CMK (cell line): ENCODE data around the gene PPM1J.
"Not testable (repeated sequence)": the region's sequence is repeated elsewhere in the genome, so short reads cannot be mapped to it uniquely, and the experiment has no call there.

ENCODE experiments used
- DNase-seq: peaks from one replicate; pipeline ENCODE4 v3.0.0-alpha.2; 2010; ENCODE audit warnings: low read depth

Gene PPM1J, protein sequence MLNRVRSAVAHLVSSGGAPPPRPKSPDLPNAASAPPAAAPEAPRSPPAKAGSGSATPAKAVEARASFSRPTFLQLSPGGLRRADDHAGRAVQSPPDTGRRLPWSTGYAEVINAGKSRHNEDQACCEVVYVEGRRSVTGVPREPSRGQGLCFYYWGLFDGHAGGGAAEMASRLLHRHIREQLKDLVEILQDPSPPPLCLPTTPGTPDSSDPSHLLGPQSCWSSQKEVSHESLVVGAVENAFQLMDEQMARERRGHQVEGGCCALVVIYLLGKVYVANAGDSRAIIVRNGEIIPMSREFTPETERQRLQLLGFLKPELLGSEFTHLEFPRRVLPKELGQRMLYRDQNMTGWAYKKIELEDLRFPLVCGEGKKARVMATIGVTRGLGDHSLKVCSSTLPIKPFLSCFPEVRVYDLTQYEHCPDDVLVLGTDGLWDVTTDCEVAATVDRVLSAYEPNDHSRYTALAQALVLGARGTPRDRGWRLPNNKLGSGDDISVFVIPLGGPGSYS

DNA sequence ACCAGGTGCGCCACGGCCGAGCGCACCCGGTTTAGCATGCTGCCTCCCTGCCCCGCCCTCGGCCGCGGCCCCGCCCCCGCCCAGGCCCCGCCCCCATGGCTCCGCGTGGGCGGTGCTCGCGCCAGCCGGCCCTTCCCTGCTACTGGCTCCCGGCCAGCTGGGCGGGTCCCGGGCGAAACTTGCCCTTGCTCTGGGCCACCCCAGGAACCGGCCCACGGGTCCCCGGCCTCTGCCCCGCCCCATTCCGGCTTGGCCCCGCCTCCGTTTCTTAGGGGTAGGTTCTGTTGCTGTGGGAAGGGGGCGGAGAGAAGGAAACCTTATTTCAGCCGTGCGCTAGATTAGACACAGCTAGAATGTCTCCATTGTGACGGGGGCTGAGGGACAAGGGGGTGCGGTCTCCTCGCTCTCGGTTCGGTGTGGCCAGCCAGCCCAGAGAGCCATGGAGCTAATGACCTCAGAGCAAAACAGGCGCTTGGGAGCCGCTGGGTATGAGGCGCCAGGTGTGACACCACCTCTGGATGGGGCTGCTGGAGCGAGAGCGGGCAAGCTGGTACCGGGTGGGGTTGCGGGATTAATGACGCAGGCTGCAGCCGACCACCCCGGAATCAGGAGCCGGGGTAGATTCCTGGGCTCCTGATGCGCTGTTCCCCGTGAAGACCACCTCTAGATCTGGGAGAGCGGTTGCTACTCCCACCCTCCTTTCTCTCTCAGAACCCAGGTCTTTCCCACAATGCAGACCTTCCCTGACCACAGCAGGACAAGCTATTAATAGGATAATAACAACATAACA lies at the start of gene PPM1J:
Gene PPM1J, minus strand, starts transcription at position 69 of the 790 bp plus-strand sequence. Its CDS starts 31 bp downstream, at position 38.
- peak; percentile 86 for DNase-seq

DNA sequence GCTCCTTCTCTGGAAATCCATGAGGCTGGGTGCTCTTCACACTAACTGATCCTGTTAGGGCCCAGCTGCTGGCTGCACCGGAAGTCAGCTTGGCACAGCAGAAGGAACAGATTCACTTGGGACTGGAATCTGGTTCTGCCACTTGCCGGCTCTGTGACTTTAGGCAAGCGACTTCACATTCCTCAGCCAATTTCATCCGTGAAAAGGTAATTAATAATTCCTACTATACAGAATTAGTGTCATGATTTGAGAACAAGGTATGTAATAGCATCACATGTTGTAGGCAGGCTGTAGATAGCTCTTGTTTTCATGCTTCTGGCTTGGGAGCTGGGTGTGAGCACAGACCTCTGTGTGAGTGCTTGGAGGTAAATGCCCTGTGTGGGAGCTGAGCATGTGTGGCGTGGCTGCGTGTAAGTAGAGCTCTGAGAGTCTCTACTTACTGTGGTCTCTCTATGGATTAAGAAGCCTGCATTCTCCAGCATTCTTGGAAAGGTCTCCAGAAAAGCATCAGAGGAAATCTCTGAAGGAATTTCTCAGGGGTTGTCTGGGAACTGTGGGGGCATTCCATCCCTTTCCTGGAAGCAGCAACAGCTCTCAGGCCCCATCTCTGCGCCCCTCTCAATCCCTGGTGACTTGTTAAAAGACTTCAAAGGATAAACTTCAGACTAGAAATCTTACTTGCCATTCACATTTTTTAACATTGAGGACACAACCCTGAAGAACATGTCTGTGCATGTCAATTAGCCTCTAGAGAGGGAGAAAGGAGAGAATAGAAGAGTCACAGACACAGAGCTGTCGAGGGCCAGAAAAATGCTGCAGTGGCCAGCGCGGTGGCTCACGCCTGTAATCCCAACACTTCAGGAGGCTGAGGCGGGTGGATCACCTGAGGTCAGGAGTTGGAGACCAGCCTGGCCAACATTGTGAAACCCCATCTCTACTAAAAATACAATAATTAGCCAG lies 47.7 kb upstream of the PPM1J start:
- DNase-seq = no peak

DNA sequence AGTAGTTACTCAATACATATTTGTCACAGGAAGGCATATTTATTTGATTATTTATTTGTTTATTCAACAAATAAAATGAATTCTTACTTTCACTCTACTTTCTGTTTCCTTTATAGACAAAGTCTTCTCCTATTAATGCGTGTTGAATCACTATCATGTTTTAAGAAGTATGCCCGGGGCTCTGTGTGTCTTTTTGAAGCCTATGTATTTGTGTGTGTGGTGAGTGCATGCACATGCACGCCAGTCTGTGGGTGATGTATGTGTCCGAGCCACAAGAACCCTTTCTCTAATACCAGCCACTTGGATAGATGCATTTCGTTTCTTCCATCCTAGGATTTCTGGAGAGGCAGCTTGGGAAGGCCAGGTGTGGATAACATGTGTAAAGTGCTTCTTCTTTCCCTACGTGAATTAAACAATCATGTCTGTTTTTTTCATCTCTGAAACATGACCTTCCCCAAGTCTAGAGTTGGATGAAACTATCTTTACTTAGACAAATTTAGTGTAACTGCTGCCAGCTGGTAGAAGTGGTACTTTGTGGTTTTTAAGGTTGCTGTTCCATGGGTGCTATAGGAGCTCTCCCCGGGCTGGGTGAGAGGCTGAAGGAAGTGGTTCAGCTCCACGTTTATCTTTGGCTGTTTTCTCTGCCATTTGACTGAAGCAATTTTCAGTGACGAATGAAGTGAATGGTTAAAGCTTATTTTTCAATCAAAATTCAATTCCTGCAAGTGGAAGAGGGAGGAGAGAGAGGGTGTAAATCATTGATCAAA lies 46.8 kb upstream of the PPM1J start:
- no peak for DNase-seq

DNA sequence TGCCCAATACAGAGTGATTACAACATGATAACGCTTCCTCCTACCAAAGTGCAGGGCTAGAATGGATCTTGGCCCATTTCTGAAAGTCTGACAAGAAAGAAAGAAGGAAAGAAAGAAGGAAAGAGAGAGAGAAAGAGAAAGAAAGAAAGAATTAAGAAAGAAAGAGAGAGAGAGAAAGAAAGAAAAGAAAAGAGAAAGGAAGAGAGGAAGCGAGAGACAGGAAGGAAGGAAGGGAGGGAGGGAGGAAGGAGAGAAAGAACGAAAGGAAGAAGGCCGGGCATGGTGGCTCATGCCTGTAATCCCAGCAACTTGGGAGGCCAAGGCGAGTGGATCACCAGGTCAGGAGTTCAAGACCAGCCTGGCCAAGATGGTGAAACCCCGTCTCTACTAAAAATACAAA lies 44.1 kb upstream of the PPM1J start:
- DNase-seq = no peak

DNA sequence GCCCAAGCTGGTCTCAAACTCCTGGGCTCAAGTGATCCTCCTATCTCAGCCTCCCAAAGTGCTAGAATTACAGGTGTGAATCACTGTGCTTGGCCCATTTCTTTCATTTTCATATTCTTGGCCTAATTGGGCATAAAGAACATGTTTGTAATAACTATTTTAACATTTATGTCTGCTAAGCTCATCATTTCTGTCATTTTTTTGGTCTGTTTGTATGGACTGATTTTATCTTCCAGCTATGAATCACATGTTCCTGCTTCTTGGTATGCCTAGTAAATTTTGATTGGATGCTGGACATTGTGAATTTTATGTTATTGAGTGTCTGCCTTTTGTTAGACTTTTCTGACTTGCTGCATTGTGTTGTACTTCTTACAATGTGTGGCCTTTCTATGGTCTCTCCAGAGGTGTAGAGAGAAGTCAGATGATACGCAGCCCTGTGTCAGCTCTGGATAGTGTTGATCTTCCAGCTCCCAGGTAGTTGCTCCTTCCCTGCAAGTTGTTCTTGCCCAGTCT lies 39.0 kb upstream of the PPM1J start:
- no peak for DNase-seq

DNA sequence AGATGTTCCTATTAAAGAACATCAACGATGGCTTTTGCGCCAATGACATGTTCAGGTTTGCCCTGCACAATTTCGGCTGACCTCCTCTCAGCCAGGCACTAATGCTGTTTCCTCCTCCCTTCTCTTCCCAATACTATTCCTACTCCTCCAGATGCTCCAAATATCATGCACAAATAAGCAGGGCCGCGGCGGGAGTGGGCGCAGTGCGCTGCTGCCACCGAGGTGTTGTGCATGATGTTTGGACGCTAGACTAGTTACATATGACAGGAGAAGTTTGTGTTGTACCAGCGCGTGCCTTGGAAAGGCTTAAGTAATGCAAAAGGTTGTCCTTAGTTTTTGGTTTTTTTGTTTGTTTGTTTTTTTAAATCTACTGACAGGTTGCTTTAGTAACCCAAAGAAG lies 33.3 kb upstream of the PPM1J start:
- DNase-seq = no peak

DNA sequence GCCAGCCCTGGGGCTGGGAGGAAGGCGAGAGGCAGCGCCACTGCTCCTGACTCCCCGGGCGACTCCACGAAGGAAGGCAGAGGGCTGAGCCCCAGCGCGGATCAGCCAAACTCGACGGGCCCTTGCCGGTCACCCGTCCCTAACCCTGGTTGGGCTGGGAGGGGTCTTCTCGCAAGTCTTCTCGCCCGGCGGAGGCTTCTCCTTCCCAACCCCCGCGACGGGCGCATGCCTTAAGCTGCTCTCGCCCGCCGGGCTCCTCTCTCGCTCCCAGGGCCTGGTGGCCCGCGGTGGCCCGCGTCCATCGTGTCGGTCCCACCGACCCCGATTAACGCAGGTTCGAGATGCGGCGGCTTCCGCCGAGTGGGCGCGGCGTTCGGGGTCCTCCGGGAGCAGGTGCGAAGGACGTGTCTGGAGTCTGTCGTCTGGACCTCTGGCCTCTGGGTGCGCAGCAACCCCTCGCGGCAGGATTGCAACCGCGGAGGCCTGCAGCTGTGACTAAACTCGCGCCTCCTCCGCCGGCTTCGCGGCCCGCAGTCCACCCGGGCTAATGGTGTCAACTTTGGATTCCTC lies 29.0 kb upstream of the PPM1J start:
- DNase-seq = no peak

DNA sequence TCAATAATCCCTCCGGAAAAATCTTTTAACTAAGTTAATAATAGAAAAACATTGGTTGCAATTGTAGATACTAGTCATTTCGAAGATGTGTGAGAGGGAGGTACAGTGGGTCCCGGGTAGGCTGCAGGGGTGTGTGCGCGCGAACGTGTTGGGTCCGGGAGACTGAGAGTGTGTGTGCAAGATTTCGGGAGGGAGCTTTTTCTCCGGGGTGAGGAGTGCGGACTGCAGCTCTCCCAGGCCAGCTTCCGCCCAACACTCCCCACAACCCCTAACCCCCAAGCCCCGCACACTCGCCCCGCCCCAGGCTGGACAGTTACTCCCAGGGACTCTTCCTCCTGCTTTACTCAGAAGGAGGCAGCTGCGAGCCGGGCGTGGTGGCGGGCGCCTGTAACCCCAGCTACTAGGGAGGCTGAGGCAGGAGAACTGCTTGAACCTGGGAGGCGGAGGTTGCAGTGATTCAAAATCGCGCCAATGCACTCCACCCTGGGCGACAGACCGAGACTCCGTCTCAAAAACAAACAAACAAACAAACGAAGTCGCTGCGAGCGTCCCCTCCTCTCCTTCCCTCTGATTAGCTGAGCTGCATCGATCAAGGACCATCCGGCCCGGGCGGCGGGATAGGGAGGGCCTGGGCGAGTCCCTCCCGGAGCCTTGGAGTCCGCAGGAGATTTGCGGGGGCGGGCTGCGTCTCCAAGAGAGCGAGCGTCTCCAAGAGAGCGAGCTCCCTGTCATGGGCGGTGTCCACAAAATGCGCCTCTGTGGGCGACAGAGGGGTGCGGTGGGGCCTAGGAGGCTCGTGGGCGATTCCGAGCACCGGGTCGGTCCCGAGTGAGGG lies 28.3 kb upstream of the PPM1J start:
- DNase-seq = no peak

DNA sequence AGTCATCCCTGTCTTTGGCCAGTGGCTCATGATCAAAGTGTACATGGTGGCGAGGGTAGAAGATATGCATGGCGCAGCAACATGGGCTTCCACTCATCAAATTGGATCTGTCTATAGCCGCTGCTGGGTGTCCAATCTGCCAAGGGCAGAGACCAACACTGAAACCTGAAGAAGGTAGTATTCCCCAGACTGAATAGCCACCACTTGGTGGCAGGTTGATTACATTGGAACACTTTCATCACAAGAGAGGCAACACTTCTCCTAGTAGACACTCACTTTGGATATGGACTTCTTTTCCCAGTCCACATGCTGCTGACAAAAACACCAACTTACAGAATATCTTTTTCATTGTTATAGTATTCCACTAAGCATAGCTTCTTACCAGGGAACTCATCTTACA lies 22.4 kb upstream of the PPM1J start:
- no peak for DNase-seq

DNA sequence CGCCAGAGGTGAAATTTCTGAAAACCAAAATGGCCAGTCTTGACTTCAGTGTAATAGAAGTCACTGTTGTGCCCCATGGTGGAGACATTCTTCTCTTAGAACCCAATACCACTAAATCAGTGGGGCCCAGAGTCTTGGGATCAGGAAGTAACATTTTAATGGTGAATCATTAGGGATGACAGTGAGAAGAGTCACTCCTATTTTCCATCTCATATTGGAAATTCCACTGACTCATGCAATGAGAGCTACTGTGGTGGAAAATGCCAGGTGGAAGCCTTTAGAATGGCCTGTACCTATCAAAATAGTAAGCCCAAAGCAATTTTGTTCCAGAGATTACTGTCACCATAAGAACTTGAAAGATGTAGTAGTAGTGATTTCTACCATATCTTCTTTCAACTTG lies 20.6 kb upstream of the PPM1J start:
- no peak for DNase-seq

DNA sequence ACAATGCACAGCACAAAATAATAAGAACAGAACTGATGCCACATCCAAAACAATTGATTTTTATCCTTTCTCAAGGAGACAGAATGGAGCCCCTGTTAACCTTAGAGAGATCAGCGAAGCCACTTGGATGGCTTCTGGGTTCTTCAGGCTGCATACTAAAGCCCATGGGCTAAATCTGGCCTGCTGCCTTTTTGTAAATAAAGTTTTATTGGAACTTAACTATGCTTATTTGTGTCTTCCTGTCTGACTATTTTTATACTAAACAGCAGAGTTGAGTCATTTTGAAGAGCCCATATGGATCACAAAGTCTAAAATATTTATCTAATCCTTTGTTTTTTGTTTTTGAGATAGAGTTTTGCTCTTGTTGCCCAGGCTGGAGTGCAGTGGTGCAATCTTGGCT lies 16.3 kb upstream of the PPM1J start:
- DNase-seq = no peak

DNA sequence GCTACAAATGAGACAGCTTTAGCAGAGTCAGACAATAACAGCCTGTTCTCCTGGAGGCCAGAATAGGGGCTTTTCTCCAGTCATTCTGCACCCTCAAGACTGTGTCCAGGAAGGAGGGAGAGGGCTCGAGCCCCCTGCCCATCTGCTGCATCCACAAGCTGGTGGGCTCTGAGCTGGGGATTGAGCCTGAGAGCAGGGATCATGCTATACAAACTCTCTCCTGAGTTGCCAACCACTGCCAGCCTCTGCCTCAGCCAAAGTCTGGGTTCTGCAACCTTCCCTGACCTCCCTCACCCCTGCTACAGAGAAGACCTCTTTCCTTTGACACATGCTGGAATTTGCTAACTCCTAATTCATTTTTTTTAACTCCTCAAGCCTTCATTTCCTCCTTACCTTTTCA lies 14.8 kb upstream of the PPM1J start:
- no peak for DNase-seq

DNA sequence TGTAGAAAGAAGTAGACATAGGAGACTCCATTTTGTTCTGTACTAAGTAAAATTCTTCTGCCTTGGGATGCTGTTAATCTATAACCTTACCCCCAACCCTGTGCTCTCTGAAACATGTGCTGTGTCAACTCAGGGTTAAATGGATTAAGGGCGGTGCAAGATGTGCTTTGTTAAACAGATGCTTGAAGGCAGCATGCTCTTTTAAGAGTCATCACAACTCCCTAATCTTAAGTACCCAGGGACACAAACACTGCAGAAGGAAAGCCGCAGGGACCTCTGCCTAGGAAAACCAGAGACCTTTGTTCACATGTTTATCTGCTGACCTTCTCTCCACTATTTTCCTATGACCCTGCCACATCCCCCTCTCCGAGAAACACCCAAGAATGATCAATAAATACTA lies 13.9 kb upstream of the PPM1J start:
- not testable (repeated sequence) for DNase-seq

DNA sequence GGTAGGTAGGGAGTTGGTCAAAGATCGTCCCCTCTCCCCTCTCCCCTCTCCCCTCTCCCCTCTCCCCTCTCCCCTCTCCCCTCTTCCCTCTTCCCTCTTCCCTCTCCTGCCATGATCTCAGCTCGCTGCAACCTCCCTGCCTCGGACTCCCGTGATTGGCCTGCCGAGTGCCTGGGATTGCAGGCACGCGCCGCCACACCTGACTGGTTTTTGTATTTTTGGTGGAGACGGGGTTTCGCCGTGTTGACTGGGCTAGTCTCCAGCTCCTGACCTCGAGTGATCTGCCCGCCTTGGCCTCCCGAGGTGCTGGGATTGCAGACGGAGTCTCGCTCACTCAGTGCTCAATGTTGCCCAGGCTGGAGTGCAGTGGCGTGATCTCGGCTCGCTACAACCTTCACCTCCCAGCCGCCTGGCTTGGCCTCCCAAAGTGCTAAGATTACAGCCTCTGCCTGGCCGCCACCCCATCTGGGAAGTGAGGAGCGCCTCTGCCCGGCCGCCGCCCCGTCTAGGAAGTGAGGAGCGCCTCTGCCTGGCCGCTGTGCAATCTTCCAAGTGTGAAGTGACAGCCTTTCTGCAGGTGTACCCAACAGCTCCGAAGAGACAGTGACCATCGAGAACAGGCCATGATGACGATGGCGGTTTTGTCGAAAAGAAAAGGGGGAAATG lies 13.3 kb upstream of the PPM1J start:
- DNase-seq = not testable (repeated sequence)

DNA sequence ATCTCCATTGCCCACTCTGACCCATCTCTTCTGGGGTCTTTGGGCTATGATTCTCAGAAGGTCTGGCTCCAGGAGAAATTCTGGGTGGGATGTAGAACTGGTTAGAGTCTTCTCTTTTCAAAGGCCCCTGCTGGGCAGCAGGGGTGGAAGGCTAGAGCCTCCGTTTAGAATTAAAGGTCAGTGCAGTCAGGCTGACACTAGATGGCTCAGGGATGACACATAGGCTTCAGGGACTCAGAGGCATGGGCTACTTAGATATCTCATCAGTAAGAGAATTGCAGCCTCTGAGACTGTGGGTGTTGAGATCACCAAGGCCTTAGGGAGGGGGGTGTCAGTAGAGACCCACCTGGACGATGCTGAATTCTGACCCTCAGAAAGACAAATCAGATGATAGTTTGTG lies 12.6 kb upstream of the PPM1J start:
- DNase-seq = no peak

DNA sequence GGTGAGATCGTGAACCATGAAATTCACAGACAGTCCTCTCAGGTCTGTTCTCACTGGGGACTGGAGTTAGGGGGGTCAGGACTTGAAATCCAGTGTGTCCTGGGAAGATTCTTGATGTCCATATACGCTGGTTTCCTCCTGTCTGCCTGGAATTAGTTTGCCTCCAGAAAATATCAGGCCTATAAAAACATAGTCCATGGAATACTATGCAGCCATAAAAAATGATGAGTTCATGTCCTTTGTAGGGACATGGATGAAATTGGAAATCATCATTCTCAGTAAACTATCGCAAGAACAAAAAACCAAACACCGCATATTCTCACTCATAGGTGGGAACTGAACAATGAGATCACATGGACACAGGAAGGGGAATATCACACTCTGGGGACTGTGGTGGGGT lies 9.1 kb upstream of the PPM1J start:
- DNase-seq = not testable (repeated sequence)

DNA sequence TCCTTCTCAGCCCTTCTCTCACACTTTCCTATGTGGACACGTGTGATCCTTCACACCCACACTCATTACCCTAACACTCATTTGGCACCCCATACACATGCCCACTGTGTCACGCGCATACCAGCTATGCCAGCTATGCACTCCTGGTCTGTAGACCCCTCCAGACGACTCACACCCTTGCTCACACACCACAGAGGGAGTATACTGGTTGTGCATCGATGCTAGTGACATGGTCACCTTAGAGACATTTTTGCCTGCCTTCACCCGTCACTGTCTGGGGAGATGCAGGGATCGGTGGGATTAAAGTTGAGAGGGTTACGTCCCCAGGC lies 8.3 kb upstream of the PPM1J start:
- DNase-seq = no peak

DNA sequence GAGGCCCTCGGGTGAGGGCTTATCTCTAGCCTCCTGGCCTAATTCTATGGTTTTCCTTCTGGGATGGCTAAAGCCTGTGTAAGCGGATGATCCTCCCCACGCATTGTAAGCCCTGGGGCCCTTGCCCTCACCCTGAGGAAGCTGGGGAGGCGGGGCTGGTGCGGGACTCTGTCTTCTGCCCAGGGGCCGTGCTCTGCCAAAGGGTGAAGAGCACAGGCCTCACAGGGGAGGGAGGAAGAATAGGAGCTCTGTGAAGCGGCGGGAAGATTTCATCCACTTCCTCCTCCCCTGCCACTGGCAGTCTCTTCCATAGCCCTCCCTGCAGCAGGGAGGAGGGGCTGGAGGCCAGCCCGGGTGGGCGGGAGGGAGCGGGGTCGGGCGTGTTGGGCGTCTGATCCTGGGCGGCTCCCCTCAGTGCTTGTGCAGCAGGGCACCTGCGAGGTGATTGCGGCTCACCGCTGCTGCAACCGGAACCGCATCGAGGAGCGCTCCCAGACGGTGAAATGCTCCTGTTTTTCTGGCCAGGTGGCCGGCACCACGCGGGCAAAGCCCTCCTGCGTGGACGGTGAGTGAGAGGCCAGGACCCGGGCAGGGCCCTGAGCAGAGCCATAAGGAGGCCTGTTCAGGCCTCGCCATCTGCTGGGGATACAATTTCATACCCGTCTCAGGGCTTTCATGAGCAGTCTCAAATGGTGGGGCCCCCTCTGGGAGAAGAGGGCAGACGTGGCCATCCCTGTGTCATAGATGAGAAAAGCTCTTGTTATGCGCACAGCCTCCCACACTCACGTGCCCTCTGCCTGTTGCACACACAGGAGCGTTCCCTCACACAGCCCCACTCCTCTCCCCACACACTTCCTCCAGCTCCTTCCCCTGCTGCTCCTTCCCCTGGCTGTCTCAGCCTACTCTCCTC lies 7.7 kb upstream of the PPM1J start:
- DNase-seq = no peak
